HG02885 (cell line): ENCODE data around the gene SPEF2.

Experiments
- ATAC-seq: cut with Tn5 transposase; IDR thresholded peaks from one replicate; pipeline ENCODE4 v1.9.1; 2021; ENCODE audit warnings: mild to moderate bottlenecking; ENCODE audit not compliant: unreplicated experiment, poor library complexity

SPEF2 gene

GRCh38 chr5:35617435-35618303 is at the start of gene SPEF2:
Gene SPEF2 (plus strand): TSS chr5:35617863. CDS start chr5:35617998, 135 bp downstream.
- no peak for ATAC-seq

- ATAC-seq, result no peak
Observed at GRCh38 chr5:35575578-35575977, 42.1 kb upstream of the SPEF2 start.

GRCh38 chr5:35587419-35587818 is 30.2 kb upstream of the SPEF2 start:
- no peak for ATAC-seq

- ATAC-seq, result no peak
Observed at GRCh38 chr5:35593338-35593737, 24.3 kb upstream of the SPEF2 start.

GRCh38 chr5:35598707-35599370 is 18.8 kb upstream of the SPEF2 start:
- no peak for ATAC-seq

GRCh38 chr5:35600591-35600990 is 17.1 kb upstream of the SPEF2 start:
- no peak for ATAC-seq

GRCh38 chr5:35608881-35609779 is 8.5 kb upstream of the SPEF2 start:
- no peak for ATAC-seq

GRCh38 chr5:35617060-35617434 is 616 bp upstream of the SPEF2 start:
- no peak for ATAC-seq

- ATAC-seq, result no peak
Observed at GRCh38 chr5:35618304-35618636, 607 bp downstream of the SPEF2 start.

GRCh38 chr5:35618781-35619180 is 1.1 kb downstream of the SPEF2 start:
- ATAC-seq, result no peak

- no peak for ATAC-seq
Observed at GRCh38 chr5:35622974-35623373, 5.3 kb downstream of the SPEF2 start.

- ATAC-seq, result no peak
Observed at GRCh38 chr5:35623991-35624390, 6.3 kb downstream of the SPEF2 start.

- no peak for ATAC-seq
Observed at GRCh38 chr5:35626108-35626507, 8.4 kb downstream of the SPEF2 start.

GRCh38 chr5:35626553-35626952 is 8.9 kb downstream of the SPEF2 start:
- ATAC-seq, result no peak

GRCh38 chr5:35634326-35634725 is 16.7 kb downstream of the SPEF2 start:
- no peak for ATAC-seq

GRCh38 chr5:35640623-35641022 is 23.0 kb downstream of the SPEF2 start:
- ATAC-seq, result no peak

GRCh38 chr5:35644543-35644942 is 26.9 kb downstream of the SPEF2 start:
- no peak for ATAC-seq

- ATAC-seq, result no peak
Observed at GRCh38 chr5:35647128-35647527, 29.5 kb downstream of the SPEF2 start.

- ATAC-seq, result no peak
Observed at GRCh38 chr5:35647712-35648111, 30.0 kb downstream of the SPEF2 start.

GRCh38 chr5:35651002-35651756 is 33.5 kb downstream of the SPEF2 start:
- ATAC-seq, result peak; percentile 84
